ENCODE results near the gene PRRC2B.

DNA sequence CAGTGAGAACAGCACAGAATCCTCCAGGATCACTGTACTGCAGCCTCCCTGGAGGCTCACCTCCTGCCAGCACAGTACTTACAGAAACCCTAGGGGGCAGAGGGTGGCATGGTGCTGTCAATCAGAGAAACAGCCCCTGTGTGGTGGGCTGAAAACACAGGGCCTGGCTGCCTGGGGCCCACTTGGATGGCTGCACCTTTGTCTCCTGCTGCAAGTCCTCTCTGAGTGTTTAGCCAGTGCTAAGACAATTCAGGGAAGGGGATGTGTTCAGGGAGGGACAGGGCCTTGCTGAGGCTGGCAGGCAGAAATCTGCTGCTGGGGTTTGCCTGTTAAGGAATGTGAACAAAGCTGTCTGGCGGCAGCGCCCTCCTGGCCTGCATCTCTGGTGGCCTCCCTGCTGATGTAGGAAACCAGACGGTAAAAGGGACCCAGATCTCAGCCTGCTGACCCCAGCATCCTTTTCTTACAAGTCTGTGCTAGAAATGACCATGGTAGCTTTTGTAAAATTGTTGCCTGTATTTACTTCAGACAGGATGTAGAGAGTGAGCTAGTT is 39.5 kb downstream of the PRRC2B start:
- TF ChIP-seq POLR2A (IDR thresholded peaks at IDR 0.05; ENCODE audit: low read length) (no peak), GATA1 (IDR thresholded peaks at IDR 0.05; ENCODE audit: low read depth, low read length) (no peak)

Measured in erythroblast (primary cell).